Thyroid gland (tissue), 4 donors: ENCODE results near the gene GPR3.

Source experiments
- CTCF ChIP-seq, 6 experiments: fragments of 200-600 bp in 3 of 6; fragments of 450-650 bp in 3 of 6; sonication (generic) in 3 of 6; IDR thresholded peaks; one replicate each; pipeline ENCODE4 v1.5.1; 2016 to 2019; ENCODE audit warnings: antibody characterized with exemption in 6 of 6, mild to moderate bottlenecking in 2 of 6, inconsistent platforms in 1 of 6, moderate library complexity in 1 of 6
- POLR2A ChIP-seq, 2 donors: fragments of 450-650 bp; IDR thresholded peaks; one replicate each; pipeline ENCODE4 v1.6.1; 2017; ENCODE audit warnings: antibody characterized with exemption in 2 of 2, mild to moderate bottlenecking in 2 of 2, moderate library complexity in 1 of 2

DNA sequence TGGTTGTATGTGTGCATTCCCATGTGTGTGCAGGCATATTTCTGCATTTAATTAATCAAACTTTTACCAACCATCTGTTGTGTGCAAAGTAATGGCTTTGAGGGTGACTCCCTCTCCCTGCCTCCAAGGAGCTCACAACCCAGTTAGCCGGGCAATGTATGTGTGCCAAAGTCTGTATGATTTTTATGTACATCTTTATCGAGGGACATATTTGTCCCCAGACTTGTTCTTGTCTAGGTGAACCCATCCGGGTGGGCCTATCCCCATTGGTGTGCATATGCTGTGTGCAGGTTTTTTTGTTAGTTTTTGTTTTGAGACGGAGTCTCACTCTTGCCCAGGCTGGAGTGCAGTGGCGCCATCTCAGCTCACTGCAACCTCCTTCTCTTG, 48.8 kb upstream of the GPR3 start:
- TF ChIP-seq CTCF (IDR thresholded peaks at IDR 0.05) (no peak), POLR2A (IDR thresholded peaks at IDR 0.05) (no peak)
